OCI-LY1 (cell line): ENCODE measurements around the gene TRPM1.

Experiments
- CTCF ChIP-seq: fragments of 200-600 bp; sonication (generic), shearing (Covaris generic); IDR thresholded peaks from 2 replicates; pipeline ENCODE4 v1.5.1; 2017; ENCODE audit warnings: mild to moderate bottlenecking, antibody characterized with exemption, low read length, moderate library complexity, mixed read lengths
- EZH2 ChIP-seq: fragments of 200-600 bp; sonication (generic), shearing (Covaris generic); IDR thresholded peaks from 2 replicates; pipeline ENCODE4 v1.8.0; 2017; ENCODE audit warnings: borderline replicate concordance, mixed run types, mild to moderate bottlenecking, antibody characterized with exemption, low read length, moderate library complexity, mixed read lengths

- TF ChIP-seq CTCF (no peak), EZH2 (no peak)
These were observed 24.3 kb downstream of the TRPM1 start for GRCh38 chr15:31077181-31077580.
